GM18502 (cell line): ENCODE measurements around the gene CDH4.

Experiments used
- ATAC-seq: cut with Tn5 transposase; IDR thresholded peaks from one replicate; pipeline ENCODE4 v1.9.1; 2021; ENCODE audit warnings: mild to moderate bottlenecking; ENCODE audit not compliant: unreplicated experiment, poor library complexity

Gene CDH4

DNA sequence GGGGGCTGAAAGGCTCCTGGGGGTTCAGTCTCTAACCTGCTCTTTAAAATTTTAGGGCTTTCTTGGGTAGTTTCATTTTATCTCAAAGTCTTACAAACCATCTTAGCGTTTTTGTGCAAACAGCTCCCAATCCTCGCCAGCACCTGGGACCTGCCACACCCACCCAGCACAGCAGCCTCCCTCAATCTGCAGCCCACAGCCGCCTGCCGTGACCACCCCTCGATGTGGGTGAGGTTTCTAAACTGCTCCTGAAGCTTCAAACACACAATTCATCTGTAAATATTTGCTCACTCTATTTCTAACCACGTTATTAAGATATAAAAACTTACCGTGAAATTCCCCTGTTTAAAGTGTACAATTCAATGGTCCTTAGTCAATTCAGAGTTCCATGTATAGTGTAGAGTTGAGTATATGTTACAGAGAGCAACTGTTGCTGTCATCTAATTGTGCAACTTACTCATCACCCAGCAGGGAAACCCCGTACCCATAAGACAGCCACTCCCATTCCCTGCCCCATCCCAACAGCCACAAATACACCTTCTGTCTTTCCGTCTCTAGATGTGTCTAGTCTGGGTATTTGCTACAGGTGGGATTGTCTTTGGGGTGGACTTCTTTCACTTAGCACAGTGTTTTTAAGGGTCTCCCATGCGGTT is 432.6 kb downstream of the CDH4 start:
- no peak for ATAC-seq

DNA sequence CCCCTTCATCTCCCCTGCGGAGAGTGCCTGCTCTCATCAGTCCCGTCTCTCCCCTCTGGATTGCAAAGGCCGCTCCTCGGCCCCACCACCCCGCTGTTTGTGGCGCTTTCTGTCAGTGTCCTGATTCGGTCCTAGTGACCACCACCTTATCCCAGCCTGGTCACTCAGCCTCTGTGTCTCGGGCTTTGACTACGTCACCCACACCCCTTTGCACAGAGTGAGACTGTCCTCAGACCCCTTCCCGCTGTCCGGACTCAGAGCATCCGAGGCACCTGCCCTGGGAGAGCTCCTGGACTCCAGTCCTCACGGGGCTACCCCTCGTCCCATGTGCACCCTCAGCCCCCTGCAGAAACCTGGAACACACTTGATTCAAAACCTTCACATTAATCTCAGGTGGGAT is 433.4 kb downstream of the CDH4 start:
- ATAC-seq, result no peak

DNA sequence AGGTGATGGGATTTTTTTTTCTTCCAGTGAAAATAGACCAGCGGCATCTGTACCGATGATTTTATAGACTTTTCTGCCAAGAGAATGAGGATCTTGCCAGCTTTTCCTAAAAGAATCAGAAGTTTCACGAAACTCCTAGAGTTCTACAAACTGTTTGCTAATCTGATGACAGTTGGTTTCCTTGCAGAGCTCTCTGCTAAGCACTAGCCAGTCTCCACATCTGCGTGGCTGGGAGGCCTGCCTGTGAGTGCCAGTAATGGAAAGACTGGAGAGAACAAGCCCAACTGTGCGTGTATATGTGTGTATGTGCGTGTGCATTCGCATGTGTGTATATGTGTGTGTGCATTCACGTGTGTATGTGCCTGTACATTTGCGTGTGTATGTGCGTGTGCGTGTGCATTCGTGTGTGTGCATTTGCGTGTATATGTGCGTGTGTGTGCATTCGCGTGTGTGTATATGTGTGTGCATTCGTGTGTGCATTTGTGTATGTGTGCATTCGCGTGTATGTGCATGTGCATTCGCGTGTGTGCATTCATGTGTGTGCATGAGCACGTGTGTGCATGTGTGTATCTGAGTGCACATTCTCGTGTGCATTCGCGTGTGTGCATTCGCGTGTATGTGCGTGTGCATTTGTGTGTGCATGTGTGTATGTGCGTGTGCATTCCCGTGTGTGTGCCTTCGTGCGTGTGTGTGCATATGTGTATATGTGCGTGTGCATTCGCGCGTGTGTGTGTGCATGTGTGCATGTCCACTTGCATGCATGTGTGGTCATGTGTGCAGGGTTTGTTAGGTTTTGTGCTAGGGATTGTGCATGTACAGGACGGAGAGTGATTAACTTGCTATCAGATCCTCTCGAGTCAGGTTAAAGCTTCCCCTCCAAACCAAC is 434.2 kb downstream of the CDH4 start:
- ATAC-seq, result no peak

DNA sequence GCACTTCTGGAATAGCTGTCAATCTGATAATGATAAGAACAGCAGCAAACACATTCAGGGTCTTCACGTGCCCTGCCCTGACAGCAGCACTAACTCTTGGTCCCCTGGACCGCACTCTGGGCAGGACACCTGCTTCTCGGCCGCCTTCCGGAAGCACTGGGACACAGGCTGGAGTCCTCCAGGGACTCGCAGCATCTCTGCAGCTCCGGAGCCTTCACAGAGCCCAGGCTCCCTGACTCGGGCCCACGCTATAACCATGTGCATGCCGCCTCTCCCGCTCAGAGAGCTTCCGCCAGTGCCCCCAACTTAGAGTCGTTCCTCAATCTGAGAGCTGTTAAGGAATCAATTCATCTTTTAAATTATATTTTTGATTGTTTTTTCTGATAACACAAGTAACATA is 436.4 kb downstream of the CDH4 start:
- ATAC-seq, result no peak

DNA sequence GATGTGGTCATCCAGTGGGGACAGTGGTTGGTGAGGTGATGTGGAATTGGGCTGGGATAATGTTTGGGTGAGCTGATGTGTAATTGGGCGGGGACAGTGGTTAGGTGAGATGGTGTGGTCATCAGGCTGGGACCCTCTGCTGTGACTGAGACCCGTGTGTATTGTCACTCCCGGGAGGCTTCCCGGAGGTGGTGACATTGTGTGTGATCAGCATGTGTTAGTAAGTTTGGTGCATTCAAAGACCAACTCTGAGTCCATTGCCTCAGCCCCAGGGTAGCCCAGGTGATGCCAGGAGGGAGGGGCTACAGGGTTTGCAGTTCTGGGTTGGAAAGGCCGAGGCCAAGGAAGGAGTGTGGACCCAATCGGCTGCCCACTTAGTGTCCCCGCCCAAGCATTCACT is 438.1 kb downstream of the CDH4 start:
- no peak for ATAC-seq

DNA sequence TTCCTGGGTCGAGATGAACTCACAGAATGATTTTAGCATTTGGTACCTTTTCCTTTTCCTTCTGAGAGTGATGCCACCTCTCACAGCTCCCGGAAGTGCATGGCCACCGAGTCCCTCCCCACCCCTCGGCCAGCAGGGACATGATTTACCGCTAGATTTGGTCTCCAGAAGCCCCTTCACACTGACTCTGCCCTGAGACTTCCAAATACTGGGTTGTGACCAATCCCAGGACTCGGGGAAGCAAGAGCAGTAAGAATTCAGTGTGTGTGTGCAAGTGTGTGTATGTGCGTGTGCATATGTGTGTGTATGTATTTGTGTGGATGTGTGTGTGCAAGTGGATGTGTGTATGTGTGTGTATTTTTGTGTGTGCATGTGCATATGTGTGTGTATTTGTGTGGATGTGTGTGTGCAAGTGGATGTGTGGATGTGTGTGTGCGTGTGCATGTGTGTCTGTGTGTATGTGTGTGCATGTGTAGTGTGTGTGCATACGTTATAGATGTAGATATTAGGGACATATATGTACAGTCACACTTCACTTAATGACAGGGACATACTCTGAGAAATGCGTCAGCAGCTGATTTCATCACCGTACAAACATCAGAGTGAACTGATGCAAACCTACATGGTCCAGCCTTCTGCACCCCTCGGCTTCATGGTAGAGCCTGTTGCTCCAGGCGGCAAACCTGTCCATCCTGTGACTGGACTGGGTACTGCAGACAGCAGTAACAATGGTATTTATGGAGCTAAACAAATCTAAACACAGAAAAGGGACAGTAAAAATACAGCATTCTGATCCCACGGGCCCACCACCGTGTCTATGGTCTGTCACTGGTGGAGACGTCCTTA is 439.2 kb downstream of the CDH4 start:
- no peak for ATAC-seq

DNA sequence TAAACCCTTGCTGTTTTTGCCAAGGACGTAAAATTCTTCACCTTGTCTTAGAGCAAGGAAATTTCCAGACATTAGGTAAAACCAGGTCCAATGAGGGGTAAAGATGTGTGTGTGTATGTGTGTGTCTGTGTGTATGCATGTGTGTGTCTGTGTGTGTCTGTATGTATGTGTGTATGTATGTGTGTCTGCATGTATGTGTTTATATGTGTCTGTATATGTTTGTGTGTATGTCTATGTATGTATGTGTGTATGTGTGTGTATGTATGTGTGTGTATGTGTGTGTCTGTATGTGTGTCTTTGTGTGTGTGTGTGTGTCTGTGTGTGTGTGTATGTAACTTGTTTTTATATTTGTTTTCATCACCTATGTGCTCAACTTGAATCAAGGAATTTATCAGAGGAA is 439.9 kb downstream of the CDH4 start:
- ATAC-seq, result no peak

DNA sequence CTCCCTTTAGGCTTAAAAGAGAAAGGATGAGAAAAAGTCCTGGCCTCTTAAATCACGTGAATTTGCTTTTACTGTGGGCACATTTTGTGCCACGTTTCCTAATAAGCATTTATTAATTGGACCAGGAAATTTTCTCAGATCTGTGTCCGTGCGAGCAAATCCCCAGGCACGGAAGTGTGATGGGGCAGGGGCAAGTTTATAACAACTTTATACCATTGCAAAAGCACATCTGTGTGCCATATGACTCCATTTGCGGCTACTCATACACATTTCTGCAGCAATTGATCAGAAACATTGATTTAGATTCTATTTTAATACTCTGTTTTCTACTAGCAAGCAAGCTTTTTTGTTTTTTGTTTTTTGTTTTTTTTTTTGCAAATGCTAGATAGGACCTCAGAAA is 440.4 kb downstream of the CDH4 start:
- no peak for ATAC-seq

DNA sequence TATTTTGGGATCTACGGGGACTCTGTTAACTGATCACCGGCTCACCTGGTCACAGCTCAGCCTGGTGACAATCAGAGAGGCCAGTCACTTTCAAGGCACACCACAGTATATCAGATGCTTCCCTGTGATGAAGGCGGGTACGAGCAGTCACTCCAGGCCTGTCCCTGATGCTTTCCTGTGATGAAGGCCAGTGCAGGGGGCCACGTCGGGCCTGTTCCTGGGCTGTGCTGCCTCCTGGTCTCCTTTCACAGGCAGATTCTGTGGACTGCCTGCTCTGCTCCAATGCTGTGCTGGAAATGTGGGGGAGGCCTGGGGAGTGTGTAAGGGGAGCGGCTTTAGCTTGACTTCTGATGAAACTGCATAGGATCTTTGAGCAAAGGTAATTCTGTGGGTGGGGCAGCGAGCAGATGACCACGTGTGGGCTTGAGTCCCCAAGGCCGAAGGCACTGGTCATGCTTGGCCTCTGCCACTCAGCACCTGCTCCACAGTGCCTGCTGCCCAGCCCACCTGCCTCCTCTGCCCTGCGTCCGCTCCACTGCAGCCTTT is 441.1 kb downstream of the CDH4 start:
- ATAC-seq, result no peak

DNA sequence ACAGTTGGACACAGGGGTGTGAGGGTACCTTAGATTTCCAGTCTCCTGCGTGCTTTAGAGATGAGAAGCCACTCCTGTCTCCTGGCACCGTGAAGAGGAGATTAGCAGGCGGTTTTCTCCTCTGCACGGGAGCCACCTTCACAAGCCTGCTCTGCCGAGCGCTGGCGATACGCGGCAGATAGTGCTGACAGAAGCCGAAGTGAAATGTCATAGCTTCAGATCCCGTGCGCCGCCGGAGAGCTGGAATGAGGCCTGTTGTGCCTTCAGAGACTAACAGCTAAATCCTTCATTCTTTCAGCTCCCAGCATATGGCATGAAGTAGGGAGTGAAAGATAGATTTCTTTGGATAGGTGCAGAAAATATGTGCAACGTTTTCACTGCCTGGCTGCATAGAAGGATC is 442.6 kb downstream of the CDH4 start:
- no peak for ATAC-seq

DNA sequence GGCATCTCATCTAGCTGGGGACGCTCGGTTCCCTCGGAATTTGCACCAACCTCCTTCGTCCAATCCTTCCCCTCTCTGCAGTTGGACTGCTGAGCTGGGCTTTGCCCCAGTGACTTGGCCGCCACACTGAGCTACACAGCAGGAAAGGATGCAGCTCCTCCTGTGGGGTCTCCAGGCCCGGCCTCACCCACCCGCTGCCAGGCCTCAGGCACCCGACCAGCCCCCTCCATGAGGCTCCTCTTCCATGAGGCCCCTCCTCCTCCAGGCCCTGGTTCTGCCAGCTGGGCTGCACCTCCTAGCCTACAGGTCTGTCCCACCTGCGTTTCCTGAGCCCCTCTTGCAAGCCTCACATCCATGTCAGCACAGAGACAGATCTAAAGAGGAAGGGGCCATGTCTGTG is 443.7 kb downstream of the CDH4 start:
- no peak for ATAC-seq

DNA sequence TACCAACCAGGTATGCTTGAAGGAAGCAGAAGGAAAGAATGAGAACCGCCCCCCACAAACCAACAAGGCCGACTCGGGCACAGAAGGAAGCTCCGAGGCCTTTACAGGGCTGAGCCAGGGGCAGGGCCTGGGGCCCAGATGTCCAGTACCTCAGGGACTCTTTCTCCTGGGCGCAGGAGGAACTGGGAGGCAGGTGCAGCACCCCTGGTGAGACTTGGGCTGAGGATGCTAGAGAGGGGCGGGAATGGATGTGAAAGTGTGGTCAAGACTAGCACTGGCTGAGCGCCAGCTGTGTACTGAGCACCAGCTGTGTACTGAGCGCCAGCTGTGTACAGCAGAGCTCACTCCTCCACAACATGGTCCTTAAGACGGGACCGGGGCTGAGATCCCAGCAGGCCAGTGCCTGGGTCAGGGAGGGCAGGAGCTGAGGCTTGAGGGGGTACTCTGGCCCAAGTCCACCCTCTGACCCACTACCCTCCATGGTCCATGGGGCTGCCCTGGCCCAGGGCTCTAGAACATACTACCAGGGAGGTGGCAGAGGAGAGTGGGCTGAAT is 444.2 kb downstream of the CDH4 start:
- no peak for ATAC-seq

DNA sequence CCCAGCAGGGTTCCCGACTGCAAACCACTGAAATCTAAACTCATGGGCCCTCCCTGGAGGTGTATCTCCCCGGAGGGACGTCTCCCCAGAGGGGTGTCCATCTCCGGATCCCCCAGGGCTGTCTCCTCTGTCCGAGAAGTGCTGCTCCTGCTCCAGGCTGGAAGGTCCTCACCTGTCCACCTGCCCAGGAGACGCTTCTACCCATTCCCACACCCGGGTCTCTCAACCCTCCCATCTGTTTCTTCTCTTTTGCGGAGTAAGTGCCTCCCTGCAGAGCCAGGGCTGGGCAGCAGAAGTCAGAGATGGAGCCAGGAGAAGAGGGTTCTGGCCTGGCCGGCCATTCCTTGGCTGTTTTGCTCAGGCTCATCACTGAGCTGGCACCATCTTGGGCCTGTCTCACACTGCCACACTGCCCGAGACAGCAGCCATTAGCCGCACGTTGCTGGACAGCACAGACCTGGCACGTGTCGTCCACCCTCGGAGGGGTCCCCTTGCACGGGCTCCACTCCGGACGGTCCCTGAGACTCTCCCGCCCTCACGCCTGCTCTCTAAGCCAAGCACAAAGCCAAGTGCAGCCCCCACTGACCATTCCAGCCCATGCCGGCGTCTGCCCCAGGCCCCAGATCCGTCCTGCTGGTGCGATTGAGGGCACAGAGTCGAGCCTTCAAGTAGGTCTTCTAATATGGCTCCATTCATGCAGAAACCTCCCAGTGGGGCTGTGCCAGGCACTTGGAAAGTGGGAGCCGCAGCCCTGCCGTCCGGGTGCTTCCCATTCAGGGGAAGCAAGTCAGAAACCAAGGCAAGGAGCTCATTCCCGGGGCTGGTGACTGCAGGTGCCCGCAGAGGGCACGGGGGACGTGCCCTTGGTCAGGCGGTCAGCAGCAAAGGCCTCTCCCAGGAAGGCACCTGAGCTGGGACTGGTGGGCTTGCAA is 445.9 kb downstream of the CDH4 start:
- ATAC-seq, result no peak

DNA sequence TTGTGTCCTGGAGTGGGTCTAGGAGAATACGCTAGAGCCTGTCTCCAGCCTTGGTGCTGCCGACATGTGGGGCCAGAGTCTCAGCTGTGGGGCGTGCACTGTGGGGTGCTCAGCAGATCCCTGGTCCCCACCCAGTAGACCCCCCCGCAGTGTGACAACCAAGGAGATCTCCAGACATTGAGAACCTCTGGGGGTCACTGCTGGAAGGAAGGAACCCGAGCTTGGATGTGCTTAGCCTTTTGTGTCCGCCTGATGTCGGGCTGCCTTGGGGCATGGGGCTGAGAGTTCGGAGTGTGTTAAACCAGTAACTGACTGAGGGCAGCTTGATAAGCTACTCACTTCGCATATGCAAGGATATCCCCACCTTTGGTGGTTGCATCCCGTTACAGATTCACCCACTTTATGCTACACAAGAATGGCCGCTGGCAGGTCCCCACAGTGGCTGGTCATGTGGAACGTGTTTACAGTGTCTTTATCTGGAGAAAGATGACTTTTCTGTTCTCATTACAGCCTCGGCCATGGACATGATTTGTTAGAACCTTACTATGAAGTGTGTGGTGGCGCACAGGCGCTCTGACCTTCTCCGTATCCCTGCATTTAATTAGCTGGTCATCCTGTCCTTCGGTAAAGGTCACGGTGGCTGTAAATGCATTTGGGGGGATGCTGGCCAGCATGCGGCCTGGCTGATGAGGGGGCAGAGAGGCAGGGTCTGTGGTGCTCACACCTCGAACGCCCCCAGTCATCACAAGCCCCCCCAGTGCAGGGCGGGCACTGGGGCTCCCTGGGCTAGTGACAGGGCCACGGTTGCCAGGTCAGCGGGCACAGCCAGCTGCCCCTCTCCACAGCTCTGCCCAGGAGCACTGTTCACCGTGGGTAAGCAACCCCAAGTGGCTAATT is 446.8 kb downstream of the CDH4 start:
- ATAC-seq, result no peak

DNA sequence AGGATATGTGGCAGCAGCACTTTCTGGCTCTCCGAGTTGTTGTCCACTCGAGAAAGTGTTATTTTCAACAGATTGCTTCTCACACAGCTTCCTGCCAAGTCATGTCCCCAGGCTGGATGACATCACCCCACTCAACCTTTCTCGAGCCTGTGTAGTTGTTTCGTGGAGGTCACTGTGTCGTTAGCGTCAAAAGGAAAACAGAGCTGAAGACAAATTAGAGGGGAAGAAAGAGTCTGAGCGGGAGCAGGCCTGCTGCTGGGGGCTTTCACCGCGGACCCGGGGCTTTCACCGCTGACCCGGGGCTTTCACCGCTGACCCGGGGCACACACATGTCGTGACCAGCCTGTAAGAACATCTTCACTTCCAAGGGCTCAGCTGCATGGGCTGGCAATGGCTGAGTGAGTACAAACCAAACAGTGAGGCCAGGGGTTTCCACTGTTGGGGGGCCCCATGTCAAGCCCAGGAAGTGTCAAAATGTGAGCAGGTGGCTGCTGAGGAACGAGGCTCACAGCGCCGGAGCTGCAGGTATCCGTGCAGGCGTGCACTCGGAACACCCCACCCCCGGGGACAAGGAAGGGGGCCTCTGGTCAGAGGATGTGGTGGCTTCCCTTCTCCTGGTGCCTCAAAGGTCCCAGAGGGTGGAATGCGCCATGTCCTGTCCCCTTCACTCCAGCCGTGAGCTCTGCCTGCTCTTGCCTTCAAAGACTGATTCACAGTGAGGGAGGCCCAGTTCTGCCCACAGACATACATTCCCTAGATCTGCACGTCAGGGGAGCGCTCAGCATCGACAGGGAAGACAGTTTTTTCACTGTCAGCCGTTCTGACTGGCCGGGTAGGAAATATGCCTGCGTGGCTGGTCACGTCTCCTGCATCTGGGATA is 447.7 kb downstream of the CDH4 start:
- no peak for ATAC-seq

DNA sequence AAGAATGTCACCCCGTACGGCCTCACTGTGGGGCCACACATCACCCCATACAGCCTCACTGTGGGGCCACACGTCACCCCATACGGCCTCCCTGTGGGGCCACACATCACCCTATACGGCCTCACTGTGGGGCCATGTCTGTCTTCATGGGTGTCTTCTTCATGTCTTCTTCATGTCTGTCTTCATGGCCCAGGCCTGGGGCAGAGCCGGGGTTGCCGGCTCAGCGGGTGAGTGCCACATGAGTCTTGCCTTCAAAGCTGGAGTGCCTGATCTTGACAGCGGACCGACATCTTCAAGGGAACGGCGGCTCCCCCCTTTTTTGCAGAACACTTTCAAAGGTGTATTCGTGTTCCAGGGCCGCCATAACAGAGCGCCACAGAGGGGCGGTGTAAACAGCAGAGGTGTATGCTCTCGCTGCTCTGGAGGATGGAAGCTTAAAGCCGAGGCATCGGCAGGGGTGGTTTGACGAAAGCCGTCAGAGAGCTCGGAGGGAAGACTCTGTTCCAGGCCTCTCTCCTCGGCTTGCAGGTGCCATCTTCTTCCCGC is 448.6 kb downstream of the CDH4 start:
- no peak for ATAC-seq

DNA sequence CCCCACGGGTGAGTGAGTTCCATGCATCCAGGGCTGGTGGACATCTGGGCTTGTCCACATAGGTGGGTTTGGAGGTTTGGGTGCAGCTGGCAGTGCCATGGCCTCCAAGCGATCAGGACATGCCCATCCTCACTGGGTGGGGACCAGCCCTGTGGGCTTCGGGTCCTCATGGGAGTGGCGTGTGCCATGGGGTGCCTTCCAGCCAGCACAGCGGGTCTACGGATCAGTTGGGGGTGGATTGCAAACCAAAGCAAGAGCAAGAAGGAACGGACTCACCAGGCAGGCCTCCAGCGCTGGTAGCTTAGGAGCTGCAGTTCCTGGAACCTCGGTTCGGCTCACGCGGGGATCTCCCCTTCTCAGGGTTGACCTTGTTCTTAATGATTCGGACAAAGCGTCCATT is 449.3 kb downstream of the CDH4 start:
- ATAC-seq, result no peak
